Stimulated activated CD8-positive, alpha-beta memory T cell treated with anti-CD3 and anti-CD28 coated beads, Interleukin-7, amount 100 ng/mL, for 4 hours (primary cell): ENCODE data around the gene FPR1.
"Not testable (repeated sequence)": the region's sequence is repeated elsewhere in the genome, so short reads cannot be mapped to it uniquely, and the experiment has no call there.

Experiments used
- DNase-seq, 2 donors: peaks; one replicate each; pipeline ENCODE4 v3.0.0-alpha.2; 2020; ENCODE audit warnings: low read depth in 2 of 2

FPR1 gene

DNA sequence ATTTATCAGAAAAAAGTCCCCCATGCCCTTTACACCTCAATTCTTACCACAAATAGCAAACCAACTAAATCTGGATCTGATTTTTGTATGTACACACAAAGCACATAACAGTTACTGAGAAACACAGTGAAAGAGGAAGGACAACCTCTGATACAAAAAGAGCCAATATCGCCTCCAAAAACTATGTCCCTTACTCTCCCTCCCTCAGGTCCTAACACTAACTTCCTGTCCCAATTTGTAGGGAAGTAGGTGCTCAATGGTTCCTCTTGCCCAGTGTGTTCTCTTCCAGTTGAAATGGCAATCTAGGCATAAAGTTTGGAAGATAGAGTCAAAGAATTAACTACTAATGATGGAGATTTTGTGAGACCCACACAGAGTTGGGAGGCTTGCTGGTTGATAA, 27.5 kb upstream of the FPR1 start:
- no peak for DNase-seq

DNA sequence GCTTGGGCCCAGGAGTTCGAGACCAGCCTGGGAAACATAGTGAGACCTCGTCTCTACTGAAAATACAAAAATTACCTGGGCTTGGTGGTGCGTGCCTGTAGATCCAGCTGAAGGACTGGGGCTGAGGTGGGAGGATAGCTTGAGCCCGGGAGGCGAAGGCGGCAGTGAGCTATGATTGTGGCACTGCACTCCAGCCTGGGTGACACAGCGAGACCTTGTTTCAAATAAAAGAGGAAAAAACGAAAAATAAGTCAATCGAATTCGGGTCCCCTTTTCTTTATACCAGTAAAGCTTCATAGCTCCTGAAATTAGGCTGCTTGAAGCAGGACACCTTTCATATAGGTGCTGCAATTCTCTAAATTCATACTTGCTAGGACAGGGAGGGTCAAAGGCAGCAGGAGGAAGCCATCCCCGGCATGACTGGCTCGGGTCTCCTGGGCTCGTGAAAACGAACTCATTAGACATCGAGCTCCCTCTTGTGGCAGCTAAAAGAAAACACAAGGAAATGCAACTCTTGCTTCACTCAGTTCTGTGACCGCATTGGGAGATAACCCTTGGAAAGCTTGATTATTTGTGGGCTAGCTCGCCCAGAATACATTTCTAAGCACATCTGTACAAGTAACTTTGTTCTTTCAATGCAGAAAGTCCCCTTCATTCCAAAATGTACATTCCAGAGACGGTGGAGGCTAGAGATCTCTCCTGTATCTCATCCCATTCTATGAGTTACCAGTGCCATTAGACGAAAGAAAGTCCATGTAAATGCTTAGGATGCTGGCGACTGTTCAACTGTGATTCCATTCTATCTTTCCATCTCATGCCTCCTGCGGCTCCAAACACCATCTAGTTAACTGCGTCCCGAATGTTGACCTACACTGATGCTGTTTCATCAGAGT, 26.1 kb upstream of the FPR1 start:
- peak in 1 of 2 donors; percentile 3 for DNase-seq

DNA sequence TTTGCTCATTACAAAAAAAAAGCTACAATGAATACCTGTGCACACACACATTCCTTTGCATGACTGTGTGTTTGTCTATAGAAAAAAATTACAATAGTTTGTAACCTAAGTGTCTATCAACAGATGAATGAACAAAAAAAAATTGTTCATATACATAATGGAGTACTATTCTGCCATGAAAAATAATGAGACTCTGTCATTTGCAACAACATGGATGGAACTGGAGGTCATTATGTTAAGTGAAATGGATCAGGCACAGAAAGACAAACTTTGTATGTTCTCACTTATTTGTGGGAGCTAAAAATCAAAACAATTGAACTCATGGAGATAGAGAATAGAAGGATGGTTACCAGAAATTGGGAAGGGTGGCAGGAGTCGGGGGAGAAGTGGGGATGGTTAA, 24.9 kb upstream of the FPR1 start:
- not testable (repeated sequence) for DNase-seq

DNA sequence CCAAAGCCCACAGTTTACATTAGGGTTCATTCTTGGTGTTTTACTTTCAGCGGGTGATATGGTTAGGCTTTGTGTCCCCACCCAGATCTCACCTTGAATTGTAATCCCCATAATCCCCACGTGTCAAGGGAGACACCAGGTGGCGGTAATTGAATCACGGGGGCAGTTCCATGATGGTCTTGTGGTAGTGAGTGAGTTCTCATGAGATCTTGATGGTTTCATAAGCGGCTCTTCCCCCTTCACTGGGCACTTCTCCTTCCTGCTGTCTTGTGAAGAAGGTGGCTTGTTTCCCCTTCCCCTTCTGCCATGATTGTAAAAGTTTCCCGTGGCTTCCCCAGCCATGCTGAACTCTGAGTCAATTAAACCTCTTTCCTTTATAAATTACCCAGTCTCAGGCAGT, 21.3 kb upstream of the FPR1 start:
- DNase-seq, result no peak

DNA sequence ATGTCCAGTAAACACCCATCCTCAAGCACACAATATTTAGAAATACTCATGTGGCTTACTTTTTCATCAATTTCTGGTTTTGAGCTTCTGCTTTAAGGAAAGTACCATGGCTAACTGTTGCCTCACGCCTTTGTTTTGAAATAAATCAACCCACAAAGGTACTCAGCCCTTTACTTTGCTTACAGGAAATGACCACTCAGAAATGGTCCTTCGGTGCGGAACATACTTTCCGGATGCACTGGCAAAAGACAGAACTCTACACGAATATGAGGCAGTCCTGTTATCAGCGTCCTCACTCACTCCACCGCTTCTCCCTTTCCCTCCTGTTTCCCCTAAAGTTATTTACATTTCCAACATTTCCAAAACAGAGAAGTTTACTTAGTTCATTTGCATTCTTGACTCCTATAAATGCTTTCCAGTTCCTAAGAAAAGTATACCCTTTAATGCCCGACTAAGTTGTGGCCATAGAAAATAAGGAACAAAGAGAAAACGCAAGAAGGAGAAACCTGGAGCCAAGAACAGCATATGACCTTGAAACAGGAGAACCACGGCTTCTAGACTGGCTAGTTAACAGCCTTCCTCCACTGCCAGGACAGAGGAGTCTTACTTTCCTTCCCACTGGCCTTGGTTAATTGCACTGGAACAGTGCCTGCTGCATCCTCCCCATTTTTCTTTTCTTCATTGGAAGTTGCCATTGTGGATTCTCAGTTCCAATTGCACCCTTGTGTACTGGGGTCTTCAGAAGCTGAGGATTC, 19.9 kb upstream of the FPR1 start:
- DNase-seq, result no peak

DNA sequence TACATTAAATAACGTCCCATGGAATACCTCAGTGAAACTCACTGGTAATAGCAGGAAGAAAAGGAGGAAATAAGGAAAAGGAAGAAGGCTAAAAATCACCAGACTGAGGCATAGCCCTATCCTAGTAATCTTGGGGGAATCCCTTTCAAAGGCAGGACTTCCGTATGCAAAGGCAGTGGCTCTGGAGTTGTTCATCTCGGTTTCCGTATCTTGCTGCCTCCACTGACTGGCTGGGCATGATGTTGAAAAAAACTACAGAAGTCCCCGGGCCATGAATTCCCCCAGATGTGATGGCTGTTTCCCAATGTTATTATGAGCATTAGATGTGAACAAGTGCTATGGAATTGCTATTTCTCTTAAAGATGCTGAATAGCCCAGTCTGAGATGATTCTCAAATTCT, 14.8 kb upstream of the FPR1 start:
- no peak for DNase-seq

DNA sequence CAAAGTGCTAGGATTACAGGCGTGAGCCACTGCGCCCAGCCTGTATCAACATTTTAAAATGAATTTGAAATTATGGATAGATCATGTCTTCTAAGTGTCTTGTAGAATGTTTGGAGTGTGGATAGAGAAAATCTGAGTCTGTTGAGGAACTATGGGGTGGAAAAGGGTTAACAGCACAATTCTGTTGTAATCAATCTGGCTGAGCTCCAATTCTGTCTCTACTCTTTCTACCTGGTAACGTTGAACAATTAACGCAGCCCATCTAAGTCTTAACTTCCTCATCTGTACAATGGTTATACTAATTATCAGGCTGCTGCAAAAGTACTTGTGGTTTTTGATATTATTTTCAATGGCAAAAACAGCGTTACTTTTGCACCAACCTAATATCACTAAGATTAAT, 13.4 kb upstream of the FPR1 start:
- no peak for DNase-seq

DNA sequence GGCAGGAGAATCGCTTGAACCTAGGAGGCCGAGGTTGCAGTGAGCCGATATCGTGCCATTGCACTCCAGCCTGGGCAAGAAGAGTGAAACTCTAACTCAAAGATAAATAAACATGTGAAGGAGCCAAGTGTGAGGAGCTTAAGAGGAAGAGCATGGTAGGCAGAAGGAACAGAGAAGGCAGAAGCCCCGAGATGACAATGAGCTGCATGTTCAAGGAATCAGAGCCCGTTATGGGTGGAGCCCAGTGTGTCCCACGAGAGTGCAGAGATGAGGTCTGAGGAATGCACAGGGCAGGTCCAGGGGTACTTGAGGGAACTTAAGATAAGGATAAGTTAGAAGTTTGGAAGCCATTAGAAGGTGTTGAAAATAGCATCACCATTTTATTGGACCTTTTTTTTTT, 10.0 kb upstream of the FPR1 start:
- DNase-seq, result no peak

DNA sequence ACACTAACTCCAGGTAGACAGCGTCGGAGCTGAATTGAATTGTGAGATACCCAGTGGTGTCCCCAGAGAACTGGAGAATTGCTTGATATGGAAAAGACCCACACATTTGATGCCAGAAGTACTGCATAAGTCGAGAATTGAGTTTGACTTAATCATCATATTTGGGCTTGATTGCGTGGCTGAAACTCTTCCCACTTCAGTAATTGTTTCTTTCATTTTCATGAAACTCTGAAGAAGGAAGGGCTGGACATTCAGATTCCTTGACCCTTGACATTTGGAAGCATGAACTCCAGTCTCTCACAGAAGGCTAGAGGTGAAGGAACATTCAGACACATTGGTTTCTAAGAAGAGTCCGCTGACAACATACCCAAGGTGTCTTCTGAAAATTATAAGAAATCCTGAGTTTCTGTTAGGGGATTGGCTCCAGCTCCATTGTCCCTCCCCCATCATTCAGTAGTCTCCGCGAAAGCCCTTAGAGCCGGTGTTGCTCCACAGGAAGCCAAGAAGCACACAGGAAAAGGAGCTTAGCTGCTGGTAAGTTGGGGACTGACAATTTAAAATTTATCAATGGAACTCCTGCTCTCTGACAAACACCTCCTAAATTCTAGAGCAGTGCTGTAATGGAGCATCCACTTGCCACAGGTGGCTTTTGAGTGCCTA, 9.1 kb upstream of the FPR1 start, which contains the start of gene FPR2:
TSS of gene FPR2 (plus strand) at position 484 of the 660 bp plus-strand sequence. CDS start 7,479 bp downstream, outside the sequence.
- DNase-seq, result no peak

DNA sequence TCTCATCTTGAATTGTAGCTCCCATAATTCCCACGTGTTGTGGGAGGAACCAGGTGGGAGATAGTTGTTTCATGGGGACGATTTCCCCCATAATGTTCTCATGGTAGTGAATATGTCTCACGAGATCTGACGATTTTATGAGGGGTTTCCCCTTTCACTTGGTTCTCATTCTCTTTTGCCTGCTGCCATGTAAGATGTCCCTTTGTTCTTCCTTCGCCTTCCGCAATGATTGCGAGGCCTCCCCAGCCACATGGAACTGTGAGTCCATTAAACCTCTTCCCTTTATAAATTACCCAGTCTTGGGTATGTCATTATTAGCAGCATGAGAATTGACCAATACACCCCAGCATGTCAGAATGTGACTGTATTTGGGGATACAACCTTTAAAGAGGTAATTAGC, 3.9 kb upstream of the FPR1 start:
- no peak for DNase-seq

DNA sequence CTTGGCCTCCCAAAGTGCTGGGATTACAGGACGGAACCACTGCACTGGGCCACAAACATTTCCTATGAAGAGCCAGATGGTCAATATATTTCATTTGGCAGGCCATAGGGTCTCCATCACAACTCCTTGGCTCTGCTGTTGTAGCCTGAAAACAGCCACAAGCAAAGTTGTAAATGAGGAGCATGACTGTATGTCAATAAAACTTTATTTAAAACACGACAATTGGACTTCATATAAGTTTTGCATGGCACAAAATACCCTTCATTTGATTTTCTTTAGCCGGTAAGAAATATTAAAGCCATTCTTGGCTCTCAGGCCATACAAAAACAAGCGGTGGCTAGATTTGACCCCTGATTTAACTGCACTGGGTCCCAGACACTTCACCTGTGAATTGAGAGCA, 3.1 kb upstream of the FPR1 start:
- DNase-seq, result no peak

DNA sequence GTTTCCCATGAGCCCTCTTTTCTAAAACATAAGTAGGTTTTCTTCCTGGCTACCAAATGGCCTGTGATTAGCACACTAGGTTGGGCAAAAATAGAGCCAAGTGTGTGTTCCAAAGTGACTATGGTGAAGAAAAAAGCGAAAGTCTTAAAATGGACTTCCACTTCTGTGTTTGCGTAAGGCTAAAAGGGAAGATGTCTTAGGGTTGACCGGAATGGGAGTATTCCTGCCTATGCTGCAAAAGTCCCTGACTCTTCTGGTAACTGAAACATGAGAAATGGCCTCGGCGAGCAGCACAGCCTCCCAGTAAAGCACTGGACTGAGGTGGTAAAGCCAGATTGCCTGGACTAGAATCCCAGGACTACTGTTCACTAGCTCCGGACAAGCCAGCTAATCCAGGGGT, 2.4 kb upstream of the FPR1 start:
- DNase-seq, result no peak

DNA sequence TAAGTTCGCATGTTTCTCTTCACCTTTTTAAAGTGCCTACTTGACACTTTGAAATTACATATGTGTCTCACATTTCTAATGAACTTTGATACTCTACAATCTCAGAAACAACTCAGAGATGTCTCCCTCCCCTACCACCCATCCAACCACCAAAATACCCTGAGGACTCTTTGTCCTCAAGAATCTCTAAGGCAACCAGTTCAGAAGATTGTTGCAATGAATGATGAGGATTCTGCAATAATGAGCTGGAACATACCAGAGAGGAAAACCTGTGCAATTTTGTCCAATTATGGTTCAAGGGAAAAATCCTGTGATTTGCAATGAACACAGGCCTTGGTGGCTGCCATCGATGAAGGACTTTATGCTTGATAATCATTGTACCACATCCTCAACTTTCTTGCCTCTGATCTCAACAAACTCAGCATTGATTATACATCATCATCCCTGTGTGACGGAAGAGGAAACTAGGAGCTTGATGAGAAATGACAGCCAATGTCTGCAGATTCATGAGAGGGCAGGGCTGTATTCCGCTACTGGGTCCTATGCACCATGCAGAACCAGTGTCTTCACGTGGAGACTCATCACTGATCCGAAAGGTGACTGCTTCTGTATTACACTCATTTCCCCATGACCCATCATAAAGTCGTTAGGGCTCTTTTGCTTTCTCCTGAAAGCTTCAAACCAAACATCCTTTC, 1.1 kb downstream of the FPR1 start:
- DNase-seq, result no peak

DNA sequence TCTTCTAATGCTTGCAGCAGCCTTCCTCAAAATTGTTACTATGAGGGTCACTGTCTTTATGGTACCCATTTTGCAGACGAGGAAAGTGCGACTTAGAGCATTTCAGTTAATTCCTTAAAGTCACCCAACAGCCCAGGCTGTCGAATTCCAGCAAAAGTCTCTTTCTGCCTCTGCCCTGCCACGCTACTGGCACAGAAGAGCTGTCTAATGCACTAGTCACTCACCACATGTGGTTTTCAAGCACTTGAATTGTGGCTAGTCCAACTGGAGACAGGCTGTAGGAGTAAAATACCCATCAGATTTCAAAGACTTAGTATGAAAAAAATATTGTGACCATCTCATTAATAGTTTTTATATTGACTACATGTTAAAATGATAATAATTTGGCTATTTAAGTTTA, 1.7 kb downstream of the FPR1 start:
- no peak for DNase-seq

DNA sequence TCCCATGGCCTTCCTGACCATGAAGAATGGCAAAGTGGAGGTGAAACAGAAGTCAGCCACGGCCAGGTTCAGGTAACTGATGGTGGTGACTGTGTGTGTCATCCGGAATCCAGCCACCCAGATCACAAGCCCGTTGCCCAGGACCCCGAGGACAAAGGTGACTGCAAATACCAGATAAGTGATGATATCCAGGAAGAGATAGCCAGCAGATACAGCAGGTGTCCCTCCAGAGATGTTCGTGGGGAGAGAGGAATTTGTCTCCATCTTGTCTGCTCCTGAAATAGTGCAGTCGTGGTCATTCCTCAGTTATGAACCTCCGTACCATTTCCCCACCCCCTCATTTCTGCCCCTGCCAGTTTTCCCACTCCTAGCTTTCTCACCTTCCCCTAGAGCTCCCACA, 4.9 kb downstream of the FPR1 start:
- DNase-seq, result no peak

DNA sequence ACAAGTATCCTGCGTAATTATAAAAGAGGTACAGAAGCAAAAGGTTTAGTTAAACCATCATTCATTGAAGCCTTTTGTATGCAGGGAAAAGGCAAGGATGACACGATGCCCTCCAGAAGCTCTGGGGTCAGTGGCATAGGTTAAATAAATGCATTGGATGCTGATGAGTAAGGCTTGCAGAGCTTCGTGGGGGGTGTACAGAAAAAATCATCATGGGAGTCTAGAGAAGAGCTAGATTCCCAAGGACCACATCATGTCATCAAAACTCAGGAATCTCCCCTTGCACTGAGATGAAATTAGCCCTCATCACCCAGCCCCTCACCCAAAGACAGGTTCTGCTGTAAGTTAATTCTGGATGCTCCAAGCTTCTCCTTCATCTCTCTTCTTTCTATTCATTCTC, 8.3 kb downstream of the FPR1 start:
- no peak for DNase-seq

DNA sequence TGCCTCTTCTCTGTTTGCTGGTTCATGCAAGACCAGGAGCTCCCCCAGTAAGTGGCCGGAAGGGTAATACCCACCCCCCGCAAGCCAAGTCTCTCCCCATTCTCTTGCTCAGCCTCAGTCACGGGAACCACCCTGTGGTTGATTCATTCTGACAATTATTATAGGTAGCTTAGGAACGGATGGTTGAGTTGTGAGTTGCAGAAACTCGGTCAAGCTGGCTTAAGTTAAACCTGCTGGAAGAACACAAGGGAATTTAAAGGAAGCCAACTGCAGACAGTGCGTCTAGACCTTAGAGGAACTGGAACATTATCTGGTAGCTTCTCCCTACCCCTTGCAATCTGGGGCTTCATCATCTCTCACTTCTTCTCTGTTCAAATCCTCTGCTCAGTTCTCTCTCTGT, 8.9 kb downstream of the FPR1 start:
- no peak for DNase-seq

DNA sequence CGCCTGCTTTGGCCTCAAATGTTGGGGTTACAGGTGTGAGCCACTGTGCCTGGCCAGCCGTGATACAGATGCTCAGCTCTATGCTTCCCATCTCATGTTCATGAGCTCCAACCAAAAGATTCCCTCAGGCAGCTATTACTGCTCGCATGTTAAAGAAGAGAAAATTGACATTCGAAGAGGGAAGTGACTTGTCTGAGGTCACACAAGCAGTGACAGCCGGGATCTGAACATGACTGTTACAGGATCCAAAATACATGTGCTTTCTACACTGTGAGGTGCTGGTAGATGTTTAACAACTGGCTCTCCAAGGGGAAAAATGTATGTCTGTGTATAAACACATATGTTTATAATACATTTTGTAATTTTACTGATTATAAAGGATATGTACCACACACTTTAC, 11.3 kb downstream of the FPR1 start:
- no peak for DNase-seq

DNA sequence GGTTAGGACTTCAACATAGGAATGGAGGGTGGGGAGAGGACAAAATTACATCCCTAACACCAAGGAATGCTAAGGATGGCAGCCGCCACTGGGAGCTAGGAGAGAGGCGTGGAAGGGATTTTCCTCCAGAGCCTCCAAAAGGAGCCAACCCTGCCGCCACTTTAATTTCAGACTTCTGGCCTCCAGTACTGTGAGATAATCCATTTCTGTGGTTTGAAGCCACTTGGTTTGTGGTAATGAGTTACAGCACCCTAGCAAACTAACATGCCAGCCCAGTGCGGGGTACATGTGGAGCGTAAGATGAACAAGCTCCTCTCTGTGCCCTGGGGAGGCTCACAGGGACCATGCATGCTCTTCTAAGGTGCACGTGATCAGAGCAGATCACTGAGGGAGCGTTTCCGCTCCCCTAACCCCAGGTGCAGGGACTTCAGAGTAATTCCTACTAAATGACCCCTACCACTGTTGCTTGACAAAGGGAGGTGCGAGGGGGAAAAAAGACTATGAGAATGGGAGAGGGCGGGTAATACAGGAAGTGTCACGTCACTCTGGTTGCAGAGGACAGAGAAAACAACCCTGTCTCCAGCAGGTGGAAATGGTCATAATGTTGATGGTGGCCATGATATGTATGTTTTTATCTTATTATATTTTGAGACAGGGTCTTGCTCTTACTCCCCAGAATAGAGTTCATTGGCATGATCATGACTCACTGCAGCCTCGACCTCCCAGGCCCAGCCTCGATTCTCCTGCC, 12.0 kb downstream of the FPR1 start:
- no peak for DNase-seq

DNA sequence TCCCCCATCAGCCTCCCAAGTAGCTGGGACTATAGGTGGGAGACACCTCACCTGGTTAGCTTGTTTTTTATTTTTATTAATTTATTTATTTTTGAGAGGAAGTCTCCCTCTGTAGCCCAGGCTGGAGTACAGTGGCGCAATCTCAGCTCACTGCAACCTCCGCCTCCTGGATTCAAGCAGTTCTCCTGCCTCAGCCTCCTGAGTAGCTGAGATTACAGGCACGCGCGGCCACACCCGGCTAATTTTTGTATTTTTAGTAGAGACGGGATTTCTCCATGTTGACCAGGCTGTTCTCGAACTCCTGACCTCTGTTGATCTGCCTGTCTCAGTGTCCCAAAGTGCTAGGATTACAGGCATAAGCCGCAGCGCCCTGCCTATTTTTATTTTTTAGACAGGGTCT, 13.2 kb downstream of the FPR1 start:
- DNase-seq, result not testable (repeated sequence)

DNA sequence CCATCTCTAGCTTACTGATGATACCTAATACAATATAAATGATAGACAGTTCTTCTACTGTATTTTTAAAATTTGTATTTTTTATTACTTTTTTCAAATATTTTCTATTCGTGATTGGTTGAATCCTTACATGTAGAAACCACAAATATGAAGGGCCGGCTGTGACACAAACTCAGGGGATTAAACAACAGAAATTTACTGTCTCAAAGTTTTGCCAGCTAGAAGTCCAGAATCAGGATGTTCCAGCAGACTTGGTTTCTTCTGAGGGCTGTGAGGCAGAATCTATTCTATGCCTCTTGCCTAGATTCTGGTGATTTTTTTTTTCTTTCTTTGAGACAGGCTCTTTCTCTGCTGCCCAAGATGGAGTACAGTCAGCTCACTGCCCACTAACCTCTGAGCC, 13.8 kb downstream of the FPR1 start:
- DNase-seq, result no peak
